DND-41 (cell line): ENCODE results near the gene ICAM2.

ENCODE experiments used
- CTCF ChIP-seq: IDR thresholded peaks from 2 replicates; pipeline ENCODE4 v1.5.1; 2012; ENCODE audit warnings: borderline replicate concordance, low read length, moderate library complexity, mild to moderate bottlenecking; ENCODE audit not compliant: poor library complexity, severe bottlenecking; ENCODE audit errors: extremely low read depth
- EZH2 ChIP-seq: IDR thresholded peaks from 3 replicates; pipeline ENCODE4 v1.6.1; 2012; ENCODE audit warnings: borderline replicate concordance, low read depth, mild to moderate bottlenecking, moderate library complexity, low read length, inconsistent platforms; ENCODE audit not compliant: severe bottlenecking

- TF ChIP-seq CTCF (no peak), EZH2 (no peak)
These were observed 10.6 kb downstream of the ICAM2 start for GRCh38 chr17:64009571-64010402.
